ENCODE data around the gene DROSHA.

GRCh38 chr5:31479706-31480105, 52.2 kb downstream of the DROSHA start:
- TF ChIP-seq CTCF (conservative IDR thresholded peaks at IDR 0.05) (no peak), EZH2 (IDR thresholded peaks at IDR 0.05; ENCODE audit: low read depth) (no peak)
